COLO668 (cell line): ENCODE data around the gene ADAMTS16.
A peak's percentile ranks its signal among the peaks of the same experiment; 100 is the strongest.

Experiments
- DNase-seq: peaks from one replicate; lab custom pipeline; 2025; ENCODE audit not compliant: unreplicated experiment; lab: John Stamatoyannopoulos, UW

The ADAMTS16 gene

DNA sequence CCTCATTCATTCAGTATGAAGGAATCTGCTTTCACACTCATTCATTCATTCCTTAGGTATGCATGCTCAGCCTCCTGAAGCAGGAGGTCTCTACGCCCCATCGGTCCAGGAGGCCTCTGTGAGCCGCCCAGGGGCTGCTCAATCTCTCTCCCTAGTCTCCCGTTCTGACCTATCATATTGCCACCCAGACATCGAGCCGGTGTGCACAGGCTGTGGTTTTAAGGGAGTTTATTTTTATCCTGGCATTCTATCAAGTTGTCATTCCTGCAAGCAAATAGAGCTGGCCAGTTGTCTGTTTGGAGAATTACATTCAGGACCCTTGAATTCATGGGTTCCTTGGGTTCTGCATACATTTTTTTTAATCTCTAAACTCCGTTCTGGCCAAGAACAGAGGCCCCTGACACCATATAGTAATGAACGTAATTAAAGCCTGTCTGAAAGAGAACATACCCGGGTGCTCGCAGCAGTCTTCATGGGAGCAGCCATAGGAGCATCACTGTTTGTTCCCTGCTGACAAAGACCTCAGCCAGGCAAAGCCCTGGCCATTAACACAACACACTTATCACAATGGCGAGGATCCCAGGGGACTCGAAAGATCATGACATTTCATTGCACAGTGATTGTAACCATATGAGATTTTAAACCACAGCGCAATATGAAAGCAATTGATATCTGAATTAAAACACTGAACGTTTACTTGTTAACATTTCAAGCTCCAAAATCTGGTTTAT is 80.9 kb downstream of the ADAMTS16 start:
- DNase-seq = no peak

DNA sequence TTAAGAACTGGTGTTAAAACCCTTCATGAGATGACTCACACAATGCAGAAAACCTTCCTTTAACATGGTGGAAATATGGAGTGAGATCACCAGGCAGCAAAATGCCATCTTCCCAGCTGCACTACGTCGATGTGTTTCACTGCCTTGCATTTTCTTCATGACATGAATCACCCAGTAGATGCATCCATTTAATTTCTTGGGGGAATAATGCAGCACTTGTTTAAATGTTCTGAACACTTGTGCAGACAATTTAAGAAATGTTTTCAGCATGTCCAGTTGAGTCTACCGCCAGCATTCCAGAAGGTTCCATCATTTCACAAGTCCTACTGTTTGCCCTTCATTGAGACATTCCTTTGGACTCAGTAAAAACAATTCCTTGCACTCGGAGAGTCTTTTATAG is 81.6 kb downstream of the ADAMTS16 start:
- no peak for DNase-seq

DNA sequence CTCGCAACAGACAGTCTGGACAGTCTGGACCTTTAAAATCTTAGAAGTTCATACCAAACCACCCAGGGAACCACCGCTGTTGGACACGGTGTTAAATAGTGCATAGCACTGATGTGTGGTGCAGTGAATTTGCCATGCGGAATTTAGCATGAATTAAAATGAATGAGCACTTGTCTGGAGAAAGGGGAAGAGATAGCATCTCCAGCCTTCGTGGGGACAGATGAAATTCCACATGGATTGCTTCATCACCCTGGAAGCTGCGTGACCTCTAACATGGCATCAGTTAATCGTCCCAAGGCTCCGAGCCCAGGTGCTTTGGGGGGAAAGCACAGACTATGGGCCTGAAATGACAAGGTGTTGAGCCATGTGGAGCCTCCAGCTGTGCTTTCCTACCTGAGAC is 91.4 kb downstream of the ADAMTS16 start:
- no peak for DNase-seq

DNA sequence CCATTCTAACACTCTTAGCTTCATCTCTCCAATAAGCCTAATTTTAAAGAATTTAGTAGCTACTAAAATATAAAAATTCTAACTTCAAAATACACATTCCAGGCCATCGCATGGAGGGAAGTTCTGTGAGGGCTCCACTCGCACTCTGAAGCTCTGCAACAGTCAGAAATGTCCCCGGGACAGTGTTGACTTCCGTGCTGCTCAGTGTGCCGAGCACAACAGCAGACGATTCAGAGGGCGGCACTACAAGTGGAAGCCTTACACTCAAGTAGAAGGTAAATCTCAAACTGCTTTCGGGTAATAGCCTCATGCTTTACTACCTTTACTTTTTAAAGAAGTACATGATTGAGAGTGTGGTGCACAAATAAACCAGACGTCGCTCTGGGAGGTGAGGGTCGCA is 94.8 kb downstream of the ADAMTS16 start:
- no peak for DNase-seq

DNA sequence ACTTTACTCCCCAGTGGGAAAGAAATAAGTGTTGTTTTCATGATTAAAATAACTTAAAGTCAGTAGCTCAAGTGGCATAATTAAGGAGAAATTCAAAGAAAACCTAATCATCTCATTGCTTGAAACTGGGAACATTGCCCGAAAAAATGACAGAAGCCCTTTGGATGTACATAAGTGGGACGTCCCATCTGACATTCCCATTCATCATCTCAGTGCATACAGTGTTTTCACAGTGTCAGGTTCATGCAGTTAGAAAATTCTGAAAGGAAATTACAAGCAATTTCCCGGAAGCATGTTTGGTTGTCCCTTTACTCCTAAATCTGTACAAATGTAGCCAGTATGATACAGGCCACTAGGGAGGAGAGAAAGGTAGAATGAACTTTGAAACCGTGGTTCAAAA is 95.6 kb downstream of the ADAMTS16 start:
- DNase-seq = no peak

DNA sequence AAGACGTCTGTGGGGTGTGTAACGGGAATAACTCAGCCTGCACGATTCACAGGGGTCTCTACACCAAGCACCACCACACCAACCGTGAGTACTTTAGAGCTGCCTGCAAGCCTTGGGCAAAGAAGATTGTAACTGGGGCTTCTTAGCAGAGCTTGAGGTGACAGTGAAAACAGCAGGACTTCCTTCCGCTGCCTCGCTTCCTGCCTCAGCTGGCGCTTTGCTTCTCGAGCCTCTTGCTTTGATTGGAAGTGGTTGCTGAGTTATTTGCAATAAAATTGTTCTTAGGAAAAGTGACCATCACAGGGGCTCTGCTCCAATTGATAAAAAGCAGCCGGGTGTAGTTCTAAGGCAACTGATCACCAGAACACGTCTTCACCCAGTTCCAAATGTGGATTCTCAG is 99.1 kb downstream of the ADAMTS16 start:
- DNase-seq = no peak

DNA sequence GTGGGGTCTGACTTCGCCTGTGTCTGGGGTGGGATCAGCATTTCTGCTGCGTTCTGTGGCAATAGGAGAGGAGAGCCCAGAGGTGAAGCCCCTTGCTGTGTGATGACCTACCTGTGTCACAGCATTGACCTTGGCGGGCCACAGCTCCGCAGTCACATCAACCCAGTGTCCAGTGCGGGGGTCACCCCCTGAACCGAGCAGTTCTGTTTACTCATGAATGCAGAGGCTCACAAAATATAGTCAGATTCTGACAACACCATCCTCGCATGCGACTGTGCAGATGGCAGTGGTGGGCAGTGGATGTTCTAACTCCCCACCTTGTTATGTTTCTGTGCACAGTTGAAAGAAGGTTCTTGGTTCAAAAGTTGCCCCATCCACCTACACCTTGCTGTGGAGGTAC is 100.1 kb downstream of the ADAMTS16 start:
- DNase-seq = no peak

DNA sequence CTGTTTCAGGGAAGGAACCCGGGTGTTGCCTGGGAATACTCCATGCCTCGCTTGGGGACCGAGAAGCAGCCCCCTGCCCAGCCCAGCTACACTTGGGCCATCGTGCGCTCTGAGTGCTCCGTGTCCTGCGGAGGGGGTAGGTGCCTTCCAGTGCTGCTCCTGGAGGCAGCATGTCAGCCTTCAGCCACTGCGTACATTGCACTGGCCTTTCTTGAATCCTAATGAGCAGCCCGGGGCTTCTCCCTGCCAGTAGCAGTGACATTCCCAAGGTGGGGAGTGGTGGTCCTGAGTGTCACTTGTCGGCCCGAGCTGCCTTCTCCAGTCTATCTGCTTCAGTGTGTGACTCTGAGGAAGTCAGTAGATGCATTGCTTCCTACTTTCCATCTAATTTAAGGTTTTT is 101.9 kb downstream of the ADAMTS16 start:
- no peak for DNase-seq

DNA sequence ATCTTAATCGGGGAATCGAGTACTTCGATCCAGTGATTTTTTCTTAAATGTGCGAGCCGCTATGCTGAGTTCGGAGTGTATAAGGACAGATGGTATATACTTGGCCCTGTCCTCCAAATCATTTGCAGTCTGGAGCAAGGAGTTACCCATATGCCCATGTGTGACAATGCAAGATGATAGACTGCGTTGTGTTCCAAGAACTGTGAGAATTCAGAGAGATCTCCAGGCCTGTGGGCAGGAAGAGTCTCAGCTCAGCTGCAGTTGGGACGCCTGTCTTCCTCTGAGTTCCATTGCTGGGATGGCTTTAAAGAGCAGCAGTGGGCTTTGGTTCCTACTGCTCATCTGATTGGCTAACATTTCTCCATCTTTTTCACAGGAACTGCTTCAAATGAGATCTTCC is 106.6 kb downstream of the ADAMTS16 start:
- no peak for DNase-seq

DNA sequence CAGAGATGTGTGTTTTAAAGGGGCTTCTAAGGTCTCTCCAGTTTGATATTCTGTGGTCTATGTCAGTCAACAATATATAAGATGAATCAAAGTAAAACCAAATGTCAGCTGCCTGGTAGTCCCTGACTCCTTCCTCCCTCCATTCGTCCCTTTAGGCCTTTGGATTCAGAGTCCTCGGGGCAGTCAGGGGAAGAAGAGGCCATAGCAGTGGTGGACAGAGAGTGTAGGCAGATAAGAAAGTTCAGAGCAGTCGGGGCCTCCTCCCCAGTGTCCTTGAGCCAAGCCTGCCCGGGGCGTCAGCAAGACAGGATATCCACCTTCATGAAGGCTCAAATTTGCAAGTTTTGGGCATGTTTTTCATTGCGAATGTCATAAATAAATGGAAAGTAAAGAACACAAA is 110.6 kb downstream of the ADAMTS16 start:
- DNase-seq = no peak

DNA sequence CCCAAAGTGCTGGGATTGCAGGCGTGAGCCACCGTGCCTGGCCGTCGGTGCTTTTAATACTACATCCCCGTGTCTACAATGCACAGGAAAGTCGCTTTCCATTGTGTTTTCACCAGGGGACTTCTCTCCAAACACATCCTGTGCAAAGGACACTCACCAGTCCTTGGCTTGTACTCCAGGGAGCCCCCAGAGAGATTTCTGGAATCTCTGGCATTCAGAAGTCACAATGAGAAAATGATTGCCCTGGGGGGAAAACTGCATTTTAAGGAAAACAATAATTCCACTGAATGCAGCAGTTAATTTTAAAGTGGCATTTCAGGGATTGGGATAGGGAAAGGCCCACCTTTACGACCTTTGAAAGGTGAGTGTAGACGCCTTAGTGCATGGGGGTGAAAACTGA is 112.0 kb downstream of the ADAMTS16 start:
- DNase-seq = no peak

DNA sequence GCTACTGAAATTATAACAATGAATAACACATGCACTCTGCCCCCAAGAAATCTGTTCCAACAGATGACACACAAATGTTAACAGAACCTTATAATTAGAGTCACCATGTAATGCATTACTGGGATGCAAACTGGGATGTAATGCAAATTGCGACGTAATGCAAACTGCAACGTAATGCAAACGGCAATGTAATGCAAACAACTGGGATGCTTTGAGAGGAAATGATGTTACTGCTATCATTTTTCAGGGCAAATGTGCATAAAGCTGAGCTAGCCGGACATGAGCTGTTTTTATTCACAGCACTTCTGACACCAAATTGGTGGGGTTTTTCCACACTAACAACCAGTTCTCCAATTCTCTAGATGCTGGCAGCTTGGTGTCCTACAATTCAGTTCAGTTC is 117.2 kb downstream of the ADAMTS16 start:
- DNase-seq = no peak

DNA sequence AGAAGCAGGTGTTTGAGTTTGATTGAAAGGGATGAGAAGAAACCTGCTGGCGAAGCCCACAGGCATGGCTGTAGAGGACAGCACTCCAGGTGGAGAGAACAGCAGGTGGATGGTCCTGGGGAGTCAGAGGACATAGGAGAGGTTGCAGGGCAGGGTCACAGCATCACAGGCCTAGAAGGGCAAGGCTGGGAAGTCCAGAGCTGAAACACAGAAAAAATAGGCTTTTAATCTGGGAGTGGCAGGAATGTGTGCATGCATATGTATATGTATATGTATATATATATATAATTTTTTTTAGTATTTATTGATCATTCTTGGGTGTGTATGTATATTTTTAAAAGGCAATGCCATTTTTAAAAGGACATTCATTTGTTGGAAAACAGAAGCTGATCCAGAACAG is 118.4 kb downstream of the ADAMTS16 start:
- no peak for DNase-seq

DNA sequence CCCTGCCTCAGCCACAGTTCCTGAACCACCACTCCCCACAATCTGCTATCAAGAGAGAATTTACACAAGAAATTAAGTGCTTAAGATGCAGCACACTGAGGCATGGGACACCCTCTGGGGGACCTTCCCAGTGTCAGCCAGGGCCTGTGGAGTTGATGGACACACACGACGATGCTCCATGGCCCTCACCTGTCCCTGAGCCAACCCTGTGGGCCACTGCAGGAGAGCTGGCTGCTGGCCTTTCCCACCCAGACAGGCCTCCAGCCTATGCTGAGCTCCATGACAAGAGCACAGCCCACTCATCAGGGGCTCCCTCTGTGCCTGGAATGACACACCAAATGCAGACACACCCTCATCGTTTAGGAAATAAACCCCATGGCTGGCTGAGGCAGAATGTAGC is 124.6 kb downstream of the ADAMTS16 start:
- DNase-seq = no peak

DNA sequence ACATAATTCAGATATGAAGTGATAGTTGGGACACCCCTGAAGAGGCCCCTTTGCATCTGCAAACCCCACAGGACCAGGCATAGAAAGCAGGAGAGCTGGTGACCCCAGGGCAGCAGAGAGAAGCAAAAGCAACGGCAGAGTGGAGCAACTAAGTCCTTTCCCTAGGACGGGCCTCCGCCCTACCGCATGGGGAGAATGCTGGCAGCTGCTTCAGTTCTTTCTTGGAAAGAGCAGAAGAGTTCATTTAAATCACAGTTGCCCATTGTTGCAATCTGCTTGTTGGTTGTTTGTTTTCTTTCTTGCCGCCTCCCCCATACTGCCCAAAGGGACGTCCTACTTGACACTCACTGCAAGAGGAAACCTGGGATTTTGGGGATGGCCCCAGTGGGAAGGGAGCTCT is 126.2 kb downstream of the ADAMTS16 start:
- no peak for DNase-seq

DNA sequence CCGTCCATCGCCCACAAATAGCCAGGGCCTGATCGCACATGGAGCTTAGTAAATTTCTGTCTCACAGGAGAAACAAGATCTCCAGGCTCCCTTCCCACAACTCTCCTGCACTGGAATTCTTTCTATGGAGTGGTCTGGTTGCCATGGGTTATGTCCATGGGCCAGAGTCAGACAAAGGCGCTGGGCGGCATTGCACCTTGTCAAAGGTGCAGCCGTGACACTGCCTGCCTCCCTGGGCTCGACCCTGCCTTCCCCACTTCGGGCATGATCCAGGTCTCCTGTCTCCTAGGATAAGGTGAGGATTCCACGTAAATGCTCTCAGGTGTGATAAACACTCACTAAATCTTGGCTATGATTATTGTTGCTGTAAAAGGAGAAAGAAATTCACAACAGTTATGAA is 130.0 kb downstream of the ADAMTS16 start:
- no peak for DNase-seq

DNA sequence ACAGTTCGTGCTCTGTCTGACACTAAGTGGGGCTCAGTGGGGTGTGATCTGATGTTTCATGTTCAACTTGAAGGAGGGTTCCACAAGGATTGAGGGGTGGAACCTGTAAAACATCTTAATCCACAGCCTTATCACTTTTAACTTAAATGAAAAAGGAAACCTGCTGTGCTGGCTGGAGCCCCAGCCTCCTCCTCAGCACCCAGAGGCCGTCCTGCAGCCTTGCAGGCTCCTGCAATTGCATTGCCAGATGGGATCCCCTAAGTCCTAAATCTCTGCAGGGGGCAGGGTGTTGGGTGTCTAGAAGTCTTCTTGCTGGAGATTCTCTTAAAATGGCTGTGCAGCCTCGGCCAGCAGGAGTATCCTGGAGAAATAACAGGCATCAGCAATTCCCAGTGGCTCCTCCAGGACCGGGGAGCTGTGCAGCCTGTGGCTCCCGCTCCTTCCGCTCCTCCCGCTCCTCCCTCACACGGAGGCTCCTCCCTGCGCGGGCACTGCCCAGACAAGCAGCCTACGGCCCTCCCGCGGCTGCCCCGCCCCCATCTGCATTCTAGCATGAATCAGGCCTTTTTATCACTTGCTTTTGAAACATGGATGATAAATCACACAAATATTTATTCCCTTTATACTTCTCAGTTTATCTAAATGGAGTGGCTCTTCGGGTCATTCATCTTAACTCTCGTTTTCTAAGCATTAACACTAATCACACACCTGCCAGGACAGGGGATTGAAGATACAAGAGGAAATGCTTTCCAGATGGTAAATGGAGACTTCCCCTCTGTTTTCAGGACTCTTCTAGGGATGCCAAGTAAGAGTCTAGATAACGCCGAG is 131.0 kb downstream of the ADAMTS16 start:
- DNase-seq = peak; percentile 68

DNA sequence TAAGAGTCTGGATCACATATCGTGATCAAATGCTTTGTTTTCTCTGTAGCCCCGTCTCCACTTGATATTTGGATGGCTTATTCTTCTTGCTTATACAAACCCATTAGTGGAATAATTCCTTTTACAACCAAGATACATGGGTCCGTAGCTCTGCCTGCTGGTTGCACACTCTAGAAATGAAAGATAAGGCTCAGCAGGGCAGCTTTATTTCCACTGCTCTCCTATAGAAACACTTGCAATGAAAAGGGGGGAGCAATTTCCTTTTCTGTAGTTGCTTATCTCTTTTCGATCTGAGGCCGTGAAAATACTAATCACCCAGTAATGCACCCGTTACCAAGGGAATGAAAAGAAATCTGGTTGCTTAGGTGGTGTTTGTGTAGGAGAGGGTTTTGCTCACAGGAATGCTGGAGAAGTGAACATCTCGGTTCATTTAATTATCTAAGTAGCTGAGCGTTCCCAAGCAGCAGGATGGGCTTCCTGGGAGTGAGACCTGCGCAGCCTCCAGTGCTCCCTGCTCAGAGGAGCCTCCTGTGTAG is 131.7 kb downstream of the ADAMTS16 start:
- no peak for DNase-seq

DNA sequence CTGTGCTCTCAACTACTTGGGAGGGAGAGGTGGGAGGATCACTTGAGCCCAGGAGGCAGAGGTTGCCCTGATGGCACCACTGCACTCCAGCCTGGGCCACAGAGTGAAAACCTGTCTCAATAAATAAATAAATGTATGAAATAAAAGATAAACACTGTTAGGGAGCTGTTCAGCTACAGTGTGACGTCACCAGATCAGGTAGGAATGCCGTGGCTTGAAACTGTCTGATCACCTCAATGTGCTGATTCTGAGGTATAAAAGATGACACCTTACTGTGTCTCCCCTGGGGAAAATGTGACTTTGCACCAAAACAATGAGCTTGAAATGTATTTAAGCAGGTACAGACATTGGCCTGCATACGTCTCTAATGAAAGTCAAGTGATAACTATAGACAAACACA is 133.3 kb downstream of the ADAMTS16 start:
- DNase-seq = no peak

DNA sequence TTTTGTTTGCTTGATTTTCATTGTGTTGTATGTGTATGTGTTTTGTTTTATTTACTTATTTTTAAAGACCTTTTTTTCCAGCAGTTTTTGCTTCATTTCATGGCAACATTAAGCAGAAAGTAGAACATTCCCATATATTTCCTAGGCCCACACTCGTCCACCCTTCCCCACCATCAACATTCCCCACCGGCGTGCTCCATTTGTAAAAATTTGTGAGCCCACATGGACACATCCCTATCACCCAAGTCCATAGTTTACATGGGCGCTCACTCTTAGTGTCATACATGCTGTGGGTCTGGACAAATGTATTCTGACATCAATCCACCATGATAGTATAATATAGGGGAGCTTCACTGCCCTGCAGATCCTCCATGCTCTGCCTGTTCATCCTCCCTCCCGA is 133.8 kb downstream of the ADAMTS16 start:
- no peak for DNase-seq

DNA sequence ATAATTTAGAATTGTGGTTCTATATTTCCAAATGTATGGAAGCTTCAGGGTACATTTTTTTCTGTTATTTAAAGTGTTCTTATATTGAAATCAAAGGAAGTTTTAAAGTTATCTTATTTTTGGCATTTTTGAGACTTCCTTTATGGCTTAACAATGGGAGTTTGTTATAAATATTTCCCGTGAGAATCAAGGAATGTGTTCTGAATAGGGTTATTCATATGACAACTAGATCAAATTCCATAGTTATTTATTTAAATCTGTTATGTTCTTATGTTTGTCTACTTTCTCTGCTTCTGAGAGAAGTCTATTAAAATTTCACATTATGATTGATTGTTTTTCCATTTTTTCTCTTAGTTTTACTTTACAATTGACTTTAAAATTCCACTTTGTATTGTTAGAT is 135.1 kb downstream of the ADAMTS16 start:
- DNase-seq = no peak

DNA sequence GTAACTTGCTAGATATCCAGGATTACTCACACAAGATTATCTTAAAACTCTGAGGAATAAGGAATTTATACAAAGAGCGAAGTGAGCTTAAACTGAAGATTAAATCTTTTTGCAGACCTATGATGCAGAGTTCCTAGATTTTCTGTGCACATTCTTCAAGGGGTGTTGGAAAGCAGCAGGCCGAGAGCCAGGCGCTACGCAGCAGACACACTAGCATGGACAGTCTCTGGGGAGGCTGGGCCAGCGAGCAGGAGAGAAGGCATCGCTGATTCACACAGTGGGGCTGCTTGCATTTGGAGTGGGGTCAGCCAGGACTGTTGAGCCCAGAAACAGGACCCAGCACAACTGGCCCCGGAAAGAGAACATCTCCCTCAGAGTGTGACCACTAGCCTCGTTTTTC is 136.3 kb downstream of the ADAMTS16 start:
- no peak for DNase-seq
